Jurkat, Clone E6-1 (cell line): ENCODE data around the gene SEC16A.

Experiments used
- DNase-seq: peaks from one replicate; pipeline ENCODE4 v3.0.0-alpha.2; 2011; ENCODE audit warnings: low read depth, low spot score
- H3K4me3 ChIP-seq: 2 replicates; pipeline ENCODE4 v1.5.1; 2011; ENCODE audit warnings: mild to moderate bottlenecking, low read length, control low read depth, moderate library complexity

Gene SEC16A

GRCh38 chr9:136396219-136396515, 86.7 kb downstream of the SEC16A start:
- no peak for DNase-seq
- no peak overlapping the region for H3K4me3 ChIP-seq

GRCh38 chr9:136395345-136396218, 87.3 kb downstream of the SEC16A start:
- no peak for DNase-seq
- no peak overlapping the region for H3K4me3 ChIP-seq

GRCh38 chr9:136395020-136395340, 87.9 kb downstream of the SEC16A start:
- H3K4me3 ChIP-seq, result no peak overlapping the region
- DNase-seq, result no peak

- no peak overlapping the region for H3K4me3 ChIP-seq
- DNase-seq, result no peak
These were observed 88.4 kb downstream of the SEC16A start for GRCh38 chr9:136394312-136395019.

- no peak for DNase-seq
- H3K4me3 ChIP-seq, result no peak overlapping the region
These were observed 89.3 kb downstream of the SEC16A start for GRCh38 chr9:136393531-136393930.

GRCh38 chr9:136392538-136393449, 90.0 kb downstream of the SEC16A start:
- DNase-seq, result no peak
- no peak overlapping the region for H3K4me3 ChIP-seq

GRCh38 chr9:136391737-136392537, 90.9 kb downstream of the SEC16A start:
- H3K4me3 ChIP-seq, result no peak overlapping the region
- DNase-seq, result no peak
